Stimulated activated CD8-positive, alpha-beta memory T cell treated with anti-CD3 and anti-CD28 coated beads, Interleukin-15, amount 100 ng/mL, for 24 hours (primary cell): Measurements from ENCODE around the gene CHRNA7.
"Not testable (repeated sequence)": the region's sequence is repeated elsewhere in the genome, so short reads cannot be mapped to it uniquely, and the experiment has no call there.

Experiments used
- DNase-seq: peaks from one replicate; pipeline ENCODE4 v3.0.0-alpha.2; 2020; ENCODE audit warnings: low read depth

CHRNA7 gene

DNA sequence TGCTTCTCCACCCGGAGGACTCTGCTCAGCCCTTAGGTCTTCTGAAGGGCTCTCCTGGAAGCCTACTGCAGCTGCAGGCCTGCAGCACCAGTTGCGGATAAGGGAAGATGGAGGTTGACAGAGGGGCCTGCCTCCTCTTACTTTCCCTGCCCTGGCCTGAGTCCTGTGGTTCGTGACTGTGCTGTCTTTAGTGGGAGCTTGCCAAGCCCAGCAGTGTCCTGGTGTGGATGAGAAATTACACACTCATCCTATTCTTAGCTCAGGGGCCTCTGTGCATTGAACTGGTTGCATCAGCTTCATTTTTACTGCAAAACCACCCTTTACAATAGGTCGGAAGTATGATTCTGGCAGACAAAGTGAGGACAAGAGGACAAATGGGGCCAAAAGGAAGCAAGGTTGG is 163.5 kb downstream of the CHRNA7 start:
- DNase-seq = not testable (repeated sequence)

DNA sequence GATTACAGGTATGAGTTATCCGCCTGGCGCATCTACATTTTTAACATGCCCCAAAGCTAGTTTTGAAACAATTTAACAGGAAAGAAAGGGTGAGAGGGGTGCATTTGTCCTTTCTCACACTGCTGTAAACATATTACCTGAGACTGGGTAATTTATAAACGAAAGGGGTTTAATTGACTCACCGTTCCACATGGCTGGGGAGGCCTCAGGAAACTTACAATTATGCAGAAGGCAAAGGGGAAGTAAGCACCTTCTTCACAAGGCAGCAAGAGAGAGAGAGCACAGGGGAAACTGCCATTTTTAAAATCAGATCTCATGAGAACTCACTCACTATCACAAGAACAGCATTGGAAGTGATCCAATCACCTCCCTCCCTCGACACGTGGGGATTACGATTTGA is 165.9 kb downstream of the CHRNA7 start:
- DNase-seq = not testable (repeated sequence)

DNA sequence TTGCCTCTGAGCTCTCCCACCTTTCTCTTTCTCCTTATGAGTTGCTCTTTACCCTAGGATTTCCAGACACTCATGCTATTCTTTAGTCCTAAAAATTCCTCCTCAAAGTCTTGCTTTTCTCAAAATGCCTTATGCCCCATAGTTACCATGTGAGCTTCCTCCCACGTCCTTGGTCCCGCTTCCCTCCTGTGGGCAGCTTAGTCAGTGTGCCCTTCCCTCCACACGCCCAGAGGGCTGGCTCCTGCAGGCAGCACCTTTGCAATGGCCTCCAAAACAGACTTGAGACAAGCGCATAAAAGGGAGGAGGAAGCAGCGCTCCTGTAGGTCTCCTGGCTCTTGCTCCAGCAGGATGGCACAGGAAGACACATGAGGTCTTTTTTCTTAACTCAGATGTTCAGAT is 168.6 kb downstream of the CHRNA7 start:
- DNase-seq = not testable (repeated sequence)

DNA sequence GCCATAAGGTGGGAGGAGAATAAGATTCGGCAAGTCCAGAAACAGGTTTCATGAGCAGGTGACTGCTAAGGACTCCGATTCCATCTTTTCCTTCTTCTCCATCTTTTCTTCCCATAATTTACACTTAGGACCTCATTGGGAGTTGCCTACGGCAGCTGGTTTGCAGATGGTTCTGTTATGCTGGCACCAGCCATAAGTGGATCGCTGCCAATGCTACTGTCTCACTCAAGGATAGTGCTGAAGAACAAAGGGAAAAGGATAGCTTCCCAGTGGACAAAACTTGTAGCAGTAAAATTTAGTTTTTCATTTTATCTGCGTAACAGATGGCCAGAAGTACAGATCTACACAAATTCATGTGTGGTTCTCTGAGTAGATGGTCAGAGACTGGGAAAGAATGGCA is 178.8 kb downstream of the CHRNA7 start:
- DNase-seq = not testable (repeated sequence)

DNA sequence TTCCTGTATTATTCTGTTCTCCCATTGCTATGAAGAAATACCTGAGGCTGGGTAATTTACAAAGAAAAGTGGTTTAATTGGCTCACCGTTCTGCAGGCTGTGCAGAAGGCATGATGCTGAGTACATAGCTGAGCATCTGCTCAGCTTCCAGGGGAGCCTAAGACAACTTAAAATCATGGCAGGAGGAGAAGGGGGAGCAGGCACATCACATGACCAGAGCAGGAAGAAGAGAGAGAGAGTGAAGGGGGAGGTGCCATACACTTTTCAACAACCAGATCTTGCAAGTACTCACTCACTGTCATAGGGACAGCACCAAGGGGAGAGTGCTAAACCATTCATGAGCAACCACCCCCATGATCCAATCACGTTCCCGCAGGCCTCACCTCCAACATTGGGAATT is 188.4 kb downstream of the CHRNA7 start:
- no peak for DNase-seq
